Measurements from ENCODE around the gene CYSRT1.

CYSRT1 gene

GRCh38 chr9:137236238-137236935 is 11.4 kb downstream of the CYSRT1 start (continued):
- TF ChIP-seq ZNF394 (tag by site-specific recombination; IDR thresholded peaks at IDR 0.05; ENCODE audit: borderline replicate concordance) (peak; percentile 32; the same call in 1 of the 2 replicates), WT1 (tag by site-specific recombination; IDR thresholded peaks at IDR 0.05) (peak; percentile 20; the same call in 1 of the 2 replicates), ZBTB7A (tag by site-specific recombination; IDR thresholded peaks at IDR 0.05; ENCODE audit: low read depth) (0 out of 2 replicates have a peak, but pooled peaks have one; percentile 13), ZIC2 (tag by site-specific recombination; IDR thresholded peaks at IDR 0.05) (peak; percentile 95), MZF1 (tag by site-specific recombination; IDR thresholded peaks at IDR 0.05; ENCODE audit: borderline replicate concordance) (no peak), ZNF404 (tag by site-specific recombination; IDR thresholded peaks at IDR 0.05) (no peak), SP7 (tag by site-specific recombination; IDR thresholded peaks at IDR 0.05) (peak; percentile 48; the same call in 1 of the 2 replicates), YY2 (tag by site-specific recombination; IDR thresholded peaks at IDR 0.05) (peak; percentile 89), CTCF (tag by site-specific recombination; IDR thresholded peaks at IDR 0.05) (peak; percentile 99), ZNF629 (tag by site-specific recombination; IDR thresholded peaks at IDR 0.05) (0 out of 2 replicates have a peak, but pooled peaks have one; percentile 24), KLF17 (tag by site-specific recombination; IDR thresholded peaks at IDR 0.05) (peak; percentile 62; the same call in 1 of the 2 replicates), ZNF514 (tag by site-specific recombination; IDR thresholded peaks at IDR 0.05) (no peak), SCRT2 (tag by site-specific recombination; IDR thresholded peaks at IDR 0.05) (0 out of 2 replicates have a peak, but pooled peaks have one; percentile 16), ZEB2 (tag by site-specific recombination; IDR thresholded peaks at IDR 0.05) (peak; percentile 55; the same call in 1 of the 2 replicates), ZNF280D (tag by site-specific recombination; IDR thresholded peaks at IDR 0.05) (no peak), PATZ1 (tag by site-specific recombination; IDR thresholded peaks at IDR 0.05) (peak; percentile 98), ZFP37 (tag by site-specific recombination; IDR thresholded peaks at IDR 0.05) (0 out of 2 replicates have a peak, but pooled peaks have one; percentile 44), TCF7L2 (IDR thresholded peaks at IDR 0.05; ENCODE audit: borderline replicate concordance, low read depth, low read length) (no peak), ZNF501 (tag by site-specific recombination; IDR thresholded peaks at IDR 0.05) (peak; percentile 53; the same call in 1 of the 2 replicates), ZBTB44 (tag by site-specific recombination; IDR thresholded peaks at IDR 0.05) (0 out of 2 replicates have a peak, but pooled peaks have one; percentile 26), EGR2 (tag by site-specific recombination; IDR thresholded peaks at IDR 0.05; ENCODE audit: low read depth) (peak; percentile 79), ZNF843 (tag by site-specific recombination; IDR thresholded peaks at IDR 0.05) (0 out of 2 replicates have a peak, but pooled peaks have one; percentile 18), ZBTB21 (tag by site-specific recombination; IDR thresholded peaks at IDR 0.05) (no peak), ZNF837 (tag by site-specific recombination; IDR thresholded peaks at IDR 0.05) (no peak), ZBTB8A (tag by site-specific recombination; IDR thresholded peaks at IDR 0.05) (peak; percentile 54), ZNF76 (tag by site-specific recombination; IDR thresholded peaks at IDR 0.05; ENCODE audit: borderline replicate concordance, low read depth) (peak; percentile 39), GLIS1 (tag by site-specific recombination; IDR thresholded peaks at IDR 0.05) (no peak), ZFHX2 (tag by site-specific recombination; conservative IDR thresholded peaks at IDR 0.05) (peak; percentile 87), ZNF670 (tag by site-specific recombination; IDR thresholded peaks at IDR 0.05; ENCODE audit: low read depth) (no peak), ZNF2 (tag by site-specific recombination; IDR thresholded peaks at IDR 0.05) (no peak), ZFP69B (tag by site-specific recombination; IDR thresholded peaks at IDR 0.05) (0 out of 2 replicates have a peak, but pooled peaks have one; percentile 18)
